ENCODE data around the gene CCSER1. TPM values are rescaled to one million over a fixed set of nuclear protein-coding genes. Genes with fewer than 3 reads are reported as not detected.

Gene CCSER1
- polyA plus RNA-seq, 1 donor from 2014 or later, result 20.8 TPM

DNA sequence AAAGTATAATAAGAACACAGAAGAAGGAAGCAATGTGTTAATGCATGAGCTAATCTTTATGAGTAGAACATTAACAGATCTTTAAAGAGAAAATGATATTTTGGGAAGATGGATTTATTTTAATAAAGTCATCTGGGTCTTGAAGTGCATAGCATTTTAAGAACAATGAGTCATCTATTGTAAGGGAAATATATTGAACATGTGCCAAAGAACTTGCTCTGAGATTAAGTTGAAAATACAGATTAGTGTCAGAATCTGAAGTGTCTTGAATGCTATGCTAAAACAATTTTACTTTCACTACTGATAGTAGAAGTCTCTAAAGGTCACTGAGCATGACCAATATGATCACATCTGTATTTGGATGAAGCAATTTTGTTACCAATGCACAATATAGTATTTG lies 1399.9 kb downstream of the CCSER1 start:
- H3K4me3 ChIP-seq (ENCODE audit: low read length), result no peak overlapping the region
- H2AFZ ChIP-seq (ENCODE audit: low read depth, low read length), result no peak overlapping the region
- no peak for TF ChIP-seq EP300 (conservative IDR thresholded peaks at IDR 0.05; ENCODE audit: poor library complexity, severe bottlenecking)
- TF ChIP-seq TAF1 (IDR thresholded peaks at IDR 0.05; ENCODE audit: low read depth), result no peak
- no peak for TF ChIP-seq RAD21 (conservative IDR thresholded peaks at IDR 0.05)
- TF ChIP-seq MXI1 (conservative IDR thresholded peaks at IDR 0.05; ENCODE audit: poor library complexity, severe bottlenecking), result no peak
- no peak for TF ChIP-seq POLR2AphosphoS5 (IDR thresholded peaks at IDR 0.05)
- TF ChIP-seq, protein P1, sequence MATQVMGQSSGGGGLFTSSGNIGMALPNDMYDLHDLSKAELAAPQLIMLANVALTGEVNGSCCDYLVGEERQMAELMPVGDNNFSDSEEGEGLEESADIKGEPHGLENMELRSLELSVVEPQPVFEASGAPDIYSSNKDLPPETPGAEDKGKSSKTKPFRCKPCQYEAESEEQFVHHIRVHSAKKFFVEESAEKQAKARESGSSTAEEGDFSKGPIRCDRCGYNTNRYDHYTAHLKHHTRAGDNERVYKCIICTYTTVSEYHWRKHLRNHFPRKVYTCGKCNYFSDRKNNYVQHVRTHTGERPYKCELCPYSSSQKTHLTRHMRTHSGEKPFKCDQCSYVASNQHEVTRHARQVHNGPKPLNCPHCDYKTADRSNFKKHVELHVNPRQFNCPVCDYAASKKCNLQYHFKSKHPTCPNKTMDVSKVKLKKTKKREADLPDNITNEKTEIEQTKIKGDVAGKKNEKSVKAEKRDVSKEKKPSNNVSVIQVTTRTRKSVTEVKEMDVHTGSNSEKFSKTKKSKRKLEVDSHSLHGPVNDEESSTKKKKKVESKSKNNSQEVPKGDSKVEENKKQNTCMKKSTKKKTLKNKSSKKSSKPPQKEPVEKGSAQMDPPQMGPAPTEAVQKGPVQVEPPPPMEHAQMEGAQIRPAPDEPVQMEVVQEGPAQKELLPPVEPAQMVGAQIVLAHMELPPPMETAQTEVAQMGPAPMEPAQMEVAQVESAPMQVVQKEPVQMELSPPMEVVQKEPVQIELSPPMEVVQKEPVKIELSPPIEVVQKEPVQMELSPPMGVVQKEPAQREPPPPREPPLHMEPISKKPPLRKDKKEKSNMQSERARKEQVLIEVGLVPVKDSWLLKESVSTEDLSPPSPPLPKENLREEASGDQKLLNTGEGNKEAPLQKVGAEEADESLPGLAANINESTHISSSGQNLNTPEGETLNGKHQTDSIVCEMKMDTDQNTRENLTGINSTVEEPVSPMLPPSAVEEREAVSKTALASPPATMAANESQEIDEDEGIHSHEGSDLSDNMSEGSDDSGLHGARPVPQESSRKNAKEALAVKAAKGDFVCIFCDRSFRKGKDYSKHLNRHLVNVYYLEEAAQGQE (IDR thresholded peaks at IDR 0.05; ENCODE audit: borderline replicate concordance), result no peak
- TF ChIP-seq, protein P2, sequence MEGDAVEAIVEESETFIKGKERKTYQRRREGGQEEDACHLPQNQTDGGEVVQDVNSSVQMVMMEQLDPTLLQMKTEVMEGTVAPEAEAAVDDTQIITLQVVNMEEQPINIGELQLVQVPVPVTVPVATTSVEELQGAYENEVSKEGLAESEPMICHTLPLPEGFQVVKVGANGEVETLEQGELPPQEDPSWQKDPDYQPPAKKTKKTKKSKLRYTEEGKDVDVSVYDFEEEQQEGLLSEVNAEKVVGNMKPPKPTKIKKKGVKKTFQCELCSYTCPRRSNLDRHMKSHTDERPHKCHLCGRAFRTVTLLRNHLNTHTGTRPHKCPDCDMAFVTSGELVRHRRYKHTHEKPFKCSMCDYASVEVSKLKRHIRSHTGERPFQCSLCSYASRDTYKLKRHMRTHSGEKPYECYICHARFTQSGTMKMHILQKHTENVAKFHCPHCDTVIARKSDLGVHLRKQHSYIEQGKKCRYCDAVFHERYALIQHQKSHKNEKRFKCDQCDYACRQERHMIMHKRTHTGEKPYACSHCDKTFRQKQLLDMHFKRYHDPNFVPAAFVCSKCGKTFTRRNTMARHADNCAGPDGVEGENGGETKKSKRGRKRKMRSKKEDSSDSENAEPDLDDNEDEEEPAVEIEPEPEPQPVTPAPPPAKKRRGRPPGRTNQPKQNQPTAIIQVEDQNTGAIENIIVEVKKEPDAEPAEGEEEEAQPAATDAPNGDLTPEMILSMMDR (IDR thresholded peaks at IDR 0.05; ENCODE audit: poor library complexity, severe bottlenecking), result no peak
- no peak for TF ChIP-seq EZH2 (IDR thresholded peaks at IDR 0.05; ENCODE audit: borderline replicate concordance, insufficient read depth, low read length, poor library complexity, severe bottlenecking)
- no peak for TF ChIP-seq SMC3 (conservative IDR thresholded peaks at IDR 0.05; ENCODE audit: poor library complexity)
- no peaks in the 10 kb centered on the region for H3K27me3 ChIP-seq (ENCODE audit: insufficient read depth, low read depth, low read length)
- H3K9ac ChIP-seq (ENCODE audit: low read length), result no peak overlapping the region
- H3K9me3 ChIP-seq (ENCODE audit: low read length), result no peaks in the 10 kb centered on the region
- H3K4me2 ChIP-seq (ENCODE audit: low read length), result no peak overlapping the region
- H3K27ac ChIP-seq (ENCODE audit: low read length), result no peak overlapping the region
- H3K79me2 ChIP-seq (replicated peaks; ENCODE audit: insufficient read depth, low read length), result no peaks in the 10 kb centered on the region
- H3F3A ChIP-seq (ENCODE audit: insufficient read depth, low read length, poor library complexity, severe bottlenecking), result no peaks in the 10 kb centered on the region
- no peaks in the 10 kb centered on the region for H4K20me1 ChIP-seq (ENCODE audit: insufficient read depth)
- no peaks in the 10 kb centered on the region for H3K36me3 ChIP-seq (ENCODE audit: insufficient read depth, low read length)
- H3K9me2 ChIP-seq (ENCODE audit: insufficient read depth, low read length), result no peaks in the 10 kb centered on the region

DNA sequence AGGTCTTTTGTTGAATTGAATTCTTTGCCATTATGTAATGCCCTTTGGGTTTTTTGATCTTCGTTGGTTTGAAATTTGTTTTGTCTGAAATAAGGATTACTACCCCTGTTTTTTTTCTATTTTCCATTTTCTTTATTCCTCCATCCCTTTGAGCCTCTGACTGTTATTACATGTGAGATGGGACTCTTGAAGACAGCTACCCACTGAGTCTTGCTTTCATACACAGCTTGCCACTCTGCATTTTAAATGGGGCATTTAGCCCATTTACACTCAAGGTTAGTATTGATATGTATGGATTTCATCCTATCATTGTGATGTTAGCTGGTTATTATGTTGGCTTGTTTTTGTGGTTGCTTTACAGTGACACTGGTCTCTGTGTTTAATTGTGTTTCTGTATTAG lies 1440.4 kb downstream of the CCSER1 start:
- Histone ChIP-seq H3K79me2 (replicated peaks; ENCODE audit: insufficient read depth, low read length) (no peaks in the 10 kb centered on the region), H3K9ac (ENCODE audit: low read length) (no peak overlapping the region), H3K4me3 (ENCODE audit: low read length) (no peak overlapping the region), H3K9me3 (ENCODE audit: low read length) (peaks cover 7% of the 10 kb centered on the region), H3K36me3 (ENCODE audit: insufficient read depth, low read length) (no peaks in the 10 kb centered on the region), H4K20me1 (ENCODE audit: insufficient read depth) (no peaks in the 10 kb centered on the region), H3K27ac (ENCODE audit: low read length) (no peak overlapping the region), H2AFZ (ENCODE audit: low read depth, low read length) (no peak overlapping the region), H3K9me2 (ENCODE audit: insufficient read depth, low read length) (no peaks in the 10 kb centered on the region), H3K4me2 (ENCODE audit: low read length) (no peak overlapping the region), H3F3A (ENCODE audit: insufficient read depth, low read length, poor library complexity, severe bottlenecking) (no peaks in the 10 kb centered on the region), H3K27me3 (ENCODE audit: insufficient read depth, low read depth, low read length) (no peaks in the 10 kb centered on the region)
- TF ChIP-seq, protein P2 (IDR thresholded peaks at IDR 0.05; ENCODE audit: poor library complexity, severe bottlenecking), result no peak
- TF ChIP-seq EZH2 (IDR thresholded peaks at IDR 0.05; ENCODE audit: borderline replicate concordance, insufficient read depth, low read length, poor library complexity, severe bottlenecking), result no peak
- TF ChIP-seq SMC3 (conservative IDR thresholded peaks at IDR 0.05; ENCODE audit: poor library complexity), result no peak
- no peak for TF ChIP-seq MXI1 (conservative IDR thresholded peaks at IDR 0.05; ENCODE audit: poor library complexity, severe bottlenecking)
- TF ChIP-seq, protein P1 (IDR thresholded peaks at IDR 0.05; ENCODE audit: borderline replicate concordance), result no peak
- no peak for TF ChIP-seq TAF1 (IDR thresholded peaks at IDR 0.05; ENCODE audit: low read depth)
- TF ChIP-seq RAD21 (conservative IDR thresholded peaks at IDR 0.05), result no peak
- TF ChIP-seq EP300 (conservative IDR thresholded peaks at IDR 0.05; ENCODE audit: poor library complexity, severe bottlenecking), result no peak
- TF ChIP-seq POLR2AphosphoS5 (IDR thresholded peaks at IDR 0.05), result no peak

All from neural cell (in vitro differentiated cells).